MM.1S (cell line): Measurements from ENCODE around the gene SMAD7.

Experiments
- DNase-seq: peaks from one replicate; pipeline ENCODE4 v3.0.0-alpha.2; 2015
- H2AFZ ChIP-seq: fragments of 300-600 bp; sonication (generic); 2 replicates; pipeline ENCODE4 v1.6.0; 2016; ENCODE audit warnings: antibody characterized with exemption, low read length
- H3F3A ChIP-seq: fragments of 300-600 bp; sonication (generic); 2 replicates; pipeline ENCODE4 v1.6.1; 2016; ENCODE audit warnings: mild to moderate bottlenecking, antibody characterized with exemption, low read length, moderate library complexity, mixed read lengths; ENCODE audit not compliant: insufficient read depth
- H3K27ac ChIP-seq: fragments of 300-600 bp; sonication (generic); 2 replicates; pipeline ENCODE4 v1.5.1; 2016; ENCODE audit warnings: mild to moderate bottlenecking, low read length
- H3K27me3 ChIP-seq: fragments of 300-600 bp; sonication (generic); replicated peaks from 2 replicates; pipeline ENCODE4 v1.6.0; 2016; ENCODE audit warnings: low read length; ENCODE audit not compliant: insufficient read depth
- H3K36me3 ChIP-seq: fragments of 300-600 bp; sonication (generic); replicated peaks from 2 replicates; pipeline ENCODE4 v1.6.1; 2016; ENCODE audit warnings: mild to moderate bottlenecking, low read length, mixed read lengths; ENCODE audit not compliant: insufficient read depth
- H3K4me1 ChIP-seq: fragments of 300-600 bp; sonication (generic); 2 replicates; pipeline ENCODE4 v1.6.1; 2016; ENCODE audit warnings: low read length, mixed read lengths
- H3K4me2 ChIP-seq: fragments of 300-600 bp; sonication (generic); 2 replicates; pipeline ENCODE4 v1.6.0; 2016; ENCODE audit warnings: low read depth, low read length
- H3K4me3 ChIP-seq: fragments of 300-600 bp; sonication (generic); 2 replicates; pipeline ENCODE4 v1.5.1; 2016; ENCODE audit warnings: low read length, mixed read lengths
- H3K79me2 ChIP-seq: fragments of 300-600 bp; sonication (generic); 2 replicates; pipeline ENCODE4 v1.6.1; 2016; ENCODE audit warnings: mixed run types, low read length, mixed read lengths
- H3K9ac ChIP-seq: fragments of 300-600 bp; sonication (generic); 2 replicates; pipeline ENCODE4 v1.6.1; 2016; ENCODE audit warnings: low read length, mixed read lengths
- H3K9me2 ChIP-seq: fragments of 300-600 bp; sonication (generic); replicated peaks from 2 replicates; pipeline ENCODE4 v1.6.1; 2016; ENCODE audit warnings: mild to moderate bottlenecking, low read length, mixed read lengths; ENCODE audit not compliant: insufficient read depth
- H3K9me3 ChIP-seq: fragments of 300-600 bp; sonication (generic); replicated peaks from 2 replicates; pipeline ENCODE4 v1.6.1; 2016; ENCODE audit warnings: mild to moderate bottlenecking, low read length, mixed read lengths; ENCODE audit not compliant: insufficient read depth
- H4K20me1 ChIP-seq: fragments of 300-600 bp; sonication (generic); 2 replicates; pipeline ENCODE4 v1.6.1; 2016; ENCODE audit warnings: mild to moderate bottlenecking, low read length, moderate library complexity, mixed read lengths; ENCODE audit not compliant: insufficient read depth
- EZH2 ChIP-seq: fragments of 300-600 bp; sonication (generic); optimal IDR thresholded peaks from 2 replicates; pipeline ENCODE3; 2017; ENCODE audit warnings: low read depth, mild to moderate bottlenecking, antibody characterized with exemption, low read length, mixed read lengths
- EZH2phosphoT487 ChIP-seq: fragments of 300-600 bp; sonication (generic); IDR thresholded peaks from 2 replicates; pipeline ENCODE4 v1.6.1; 2018; ENCODE audit warnings: antibody characterized with exemption, low read length
- TF ChIP-seq, protein P1 (sequence below): fragments of 300-600 bp; sonication (generic); IDR thresholded peaks from 2 replicates; pipeline ENCODE4 v1.5.1; 2016; ENCODE audit warnings: antibody characterized with exemption, low read length, mixed read lengths

The SMAD7 gene

DNA sequence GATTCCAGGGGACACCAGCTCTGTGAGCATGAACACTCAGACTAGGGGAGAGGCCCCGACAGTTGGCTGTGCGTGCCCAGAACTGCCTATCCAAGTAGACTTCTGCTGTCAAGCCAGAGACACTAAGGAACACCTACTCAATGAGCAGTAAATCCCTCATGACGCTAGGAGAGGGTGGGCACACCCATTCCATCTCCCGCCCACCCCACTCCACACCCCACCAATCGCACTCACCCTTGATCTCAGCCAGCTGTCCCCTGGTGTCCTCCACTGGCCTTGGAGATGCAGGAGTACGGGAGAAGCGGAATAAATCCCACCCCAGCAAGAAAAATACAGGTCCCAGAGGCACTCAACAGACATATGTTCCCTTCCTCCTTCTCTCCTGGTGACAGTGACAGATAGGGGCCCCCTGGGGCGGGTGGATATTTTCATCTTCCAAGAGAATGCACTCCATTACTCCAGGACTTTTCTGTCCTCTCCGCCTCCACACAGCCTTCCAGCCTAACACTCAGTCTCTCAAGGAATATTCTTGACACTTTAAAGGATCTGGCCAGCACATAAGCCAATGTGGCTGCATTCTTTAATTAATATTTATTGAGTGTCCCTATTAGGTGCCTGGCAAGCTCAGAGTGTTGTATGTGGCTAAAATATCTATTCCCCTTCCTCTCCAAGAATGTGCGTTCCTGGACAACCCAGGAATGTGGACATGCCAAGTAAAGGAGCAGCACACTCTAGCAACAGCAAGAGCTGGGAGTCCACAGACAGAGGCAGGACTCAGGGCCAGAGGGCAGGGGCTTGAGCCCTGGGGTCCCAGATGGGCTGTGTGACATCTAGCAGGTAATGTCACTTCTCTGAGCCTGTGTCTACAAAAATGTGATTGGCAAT, 13.1 kb upstream of the SMAD7 start:
- H2AFZ ChIP-seq, result no peak overlapping the region
- DNase-seq, result no peak
- no peak overlapping the region for H3K4me2 ChIP-seq
- H3K4me1 ChIP-seq, result no peaks in the 10 kb centered on the region
- H3K79me2 ChIP-seq, result no peaks in the 10 kb centered on the region
- no peaks in the 10 kb centered on the region for H3K9me3 ChIP-seq
- no peak overlapping the region for H3K4me3 ChIP-seq
- H3K9ac ChIP-seq, result no peak overlapping the region
- no peaks in the 10 kb centered on the region for H3K9me2 ChIP-seq
- TF ChIP-seq, protein P1, sequence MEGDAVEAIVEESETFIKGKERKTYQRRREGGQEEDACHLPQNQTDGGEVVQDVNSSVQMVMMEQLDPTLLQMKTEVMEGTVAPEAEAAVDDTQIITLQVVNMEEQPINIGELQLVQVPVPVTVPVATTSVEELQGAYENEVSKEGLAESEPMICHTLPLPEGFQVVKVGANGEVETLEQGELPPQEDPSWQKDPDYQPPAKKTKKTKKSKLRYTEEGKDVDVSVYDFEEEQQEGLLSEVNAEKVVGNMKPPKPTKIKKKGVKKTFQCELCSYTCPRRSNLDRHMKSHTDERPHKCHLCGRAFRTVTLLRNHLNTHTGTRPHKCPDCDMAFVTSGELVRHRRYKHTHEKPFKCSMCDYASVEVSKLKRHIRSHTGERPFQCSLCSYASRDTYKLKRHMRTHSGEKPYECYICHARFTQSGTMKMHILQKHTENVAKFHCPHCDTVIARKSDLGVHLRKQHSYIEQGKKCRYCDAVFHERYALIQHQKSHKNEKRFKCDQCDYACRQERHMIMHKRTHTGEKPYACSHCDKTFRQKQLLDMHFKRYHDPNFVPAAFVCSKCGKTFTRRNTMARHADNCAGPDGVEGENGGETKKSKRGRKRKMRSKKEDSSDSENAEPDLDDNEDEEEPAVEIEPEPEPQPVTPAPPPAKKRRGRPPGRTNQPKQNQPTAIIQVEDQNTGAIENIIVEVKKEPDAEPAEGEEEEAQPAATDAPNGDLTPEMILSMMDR, result no peak
- TF ChIP-seq EZH2 (no peak), EZH2phosphoT487 (no peak)
- H3K27me3 ChIP-seq, result no peaks in the 10 kb centered on the region
- no peaks in the 10 kb centered on the region for H4K20me1 ChIP-seq
- H3K36me3 ChIP-seq, result no peaks in the 10 kb centered on the region
- no peak overlapping the region for H3K27ac ChIP-seq
- no peaks in the 10 kb centered on the region for H3F3A ChIP-seq

DNA sequence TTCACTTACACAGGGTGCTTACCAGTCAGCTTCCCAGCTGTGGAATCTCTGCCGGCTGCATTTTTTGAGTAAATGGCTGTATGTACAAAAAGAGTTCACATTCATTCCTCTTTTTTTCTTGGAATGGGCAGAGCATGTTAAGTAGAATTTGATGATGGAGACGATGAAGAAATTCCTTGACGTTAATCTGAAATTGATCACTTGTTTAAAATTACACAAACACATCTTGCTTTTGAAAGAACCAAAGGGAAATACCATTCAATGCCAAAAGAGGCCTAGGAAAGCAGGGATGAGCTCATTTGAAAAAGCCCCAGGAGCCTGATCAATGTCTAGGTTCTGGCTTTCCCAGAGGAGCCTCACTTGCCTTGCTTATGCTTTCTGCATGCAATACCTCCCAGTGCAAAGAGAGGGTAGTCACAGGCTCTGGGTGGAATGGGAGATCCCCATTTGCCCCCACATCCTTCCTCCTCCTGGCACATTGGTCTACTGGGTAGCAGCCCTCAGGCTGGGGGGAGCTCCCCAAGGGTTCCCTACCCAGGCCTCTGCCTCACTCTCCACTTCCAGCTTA, 12.3 kb upstream of the SMAD7 start:
- Histone ChIP-seq H3K27me3 (no peaks in the 10 kb centered on the region), H3K27ac (no peak overlapping the region), H2AFZ (no peak overlapping the region), H3K4me2 (no peak overlapping the region), H3K4me1 (no peaks in the 10 kb centered on the region), H3K4me3 (no peak overlapping the region), H3K9ac (no peak overlapping the region), H4K20me1 (no peaks in the 10 kb centered on the region), H3K9me2 (no peaks in the 10 kb centered on the region), H3K36me3 (no peaks in the 10 kb centered on the region), H3F3A (no peaks in the 10 kb centered on the region), H3K79me2 (no peaks in the 10 kb centered on the region), H3K9me3 (no peaks in the 10 kb centered on the region)
- no peak for DNase-seq
- TF ChIP-seq, protein P1, result no peak
- TF ChIP-seq EZH2 (no peak), EZH2phosphoT487 (no peak)

DNA sequence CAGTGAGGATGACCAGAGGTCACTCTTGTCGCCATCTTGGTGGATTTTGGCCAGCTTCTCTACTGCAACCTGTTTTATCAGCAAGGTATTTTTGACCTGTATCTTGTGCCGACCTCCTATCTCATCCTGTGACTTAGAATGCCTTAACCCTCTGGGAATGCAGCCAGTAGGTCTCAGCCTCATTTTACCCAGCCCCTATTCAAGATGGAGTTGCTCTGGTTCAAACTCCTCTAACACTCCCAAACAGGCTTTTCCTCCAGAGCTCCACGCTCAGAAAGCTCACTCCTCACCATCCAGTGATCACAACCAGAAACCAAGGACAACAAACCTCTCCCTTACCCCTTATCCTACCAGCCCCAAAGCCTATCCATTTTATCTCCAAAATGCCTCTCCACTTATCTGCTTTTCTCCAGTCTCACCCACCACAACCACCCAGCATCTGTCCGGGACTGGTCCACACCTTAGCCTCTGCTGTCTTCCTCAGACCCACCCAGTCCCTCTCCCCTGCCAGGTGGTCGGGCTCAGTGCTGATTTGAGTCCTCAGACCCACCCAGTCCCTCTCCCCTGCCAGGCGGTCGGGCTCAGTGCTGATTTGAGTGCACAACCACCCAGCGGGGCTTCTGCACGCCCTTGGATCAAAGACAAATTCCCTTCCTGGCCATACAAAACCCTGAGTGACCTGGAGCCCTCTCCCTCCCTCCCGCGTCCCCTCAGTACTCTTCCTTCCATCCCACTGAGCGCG, 11.7 kb upstream of the SMAD7 start:
- Histone ChIP-seq H3K4me2 (no peak overlapping the region), H3K27me3 (no peaks in the 10 kb centered on the region), H3K9ac (no peak overlapping the region), H2AFZ (no peak overlapping the region), H3K9me3 (no peaks in the 10 kb centered on the region), H4K20me1 (no peaks in the 10 kb centered on the region), H3K4me1 (no peaks in the 10 kb centered on the region), H3F3A (no peaks in the 10 kb centered on the region), H3K36me3 (no peaks in the 10 kb centered on the region), H3K27ac (no peak overlapping the region), H3K9me2 (no peaks in the 10 kb centered on the region), H3K79me2 (no peaks in the 10 kb centered on the region), H3K4me3 (no peak overlapping the region)
- DNase-seq, result no peak
- no peak for TF ChIP-seq EZH2
- no peak for TF ChIP-seq EZH2phosphoT487
- TF ChIP-seq, protein P1, result no peak
